GM06990 (cell line): ENCODE data around the gene ITGB5.

Experiments used
- DNase-seq: peaks from one replicate; pipeline ENCODE4 v3.0.0-alpha.2; 2011; ENCODE audit not compliant: insufficient read length; ENCODE audit errors: extremely low read depth
- H3K27me3 ChIP-seq: replicated peaks from 2 replicates; pipeline ENCODE4 v1.6.0; 2011; ENCODE audit warnings: low read length; ENCODE audit not compliant: control insufficient read depth, insufficient read depth
- H3K36me3 ChIP-seq: 2 replicates; pipeline ENCODE4 v1.5.1; 2011; ENCODE audit warnings: low read length; ENCODE audit not compliant: control insufficient read depth, insufficient read depth
- H3K4me3 ChIP-seq: replicated peaks from 2 replicates; pipeline ENCODE4 v1.5.1; 2011; ENCODE audit warnings: low read depth, mild to moderate bottlenecking, control low read depth, low read length
- TF ChIP-seq, protein P1 (sequence below): IDR thresholded peaks from 2 replicates; pipeline ENCODE4 v1.5.1; 2011; ENCODE audit warnings: low read length, control low read depth, mild to moderate bottlenecking, inconsistent platforms; ENCODE audit not compliant: insufficient read depth, poor library complexity, severe bottlenecking

The ITGB5 gene

DNA sequence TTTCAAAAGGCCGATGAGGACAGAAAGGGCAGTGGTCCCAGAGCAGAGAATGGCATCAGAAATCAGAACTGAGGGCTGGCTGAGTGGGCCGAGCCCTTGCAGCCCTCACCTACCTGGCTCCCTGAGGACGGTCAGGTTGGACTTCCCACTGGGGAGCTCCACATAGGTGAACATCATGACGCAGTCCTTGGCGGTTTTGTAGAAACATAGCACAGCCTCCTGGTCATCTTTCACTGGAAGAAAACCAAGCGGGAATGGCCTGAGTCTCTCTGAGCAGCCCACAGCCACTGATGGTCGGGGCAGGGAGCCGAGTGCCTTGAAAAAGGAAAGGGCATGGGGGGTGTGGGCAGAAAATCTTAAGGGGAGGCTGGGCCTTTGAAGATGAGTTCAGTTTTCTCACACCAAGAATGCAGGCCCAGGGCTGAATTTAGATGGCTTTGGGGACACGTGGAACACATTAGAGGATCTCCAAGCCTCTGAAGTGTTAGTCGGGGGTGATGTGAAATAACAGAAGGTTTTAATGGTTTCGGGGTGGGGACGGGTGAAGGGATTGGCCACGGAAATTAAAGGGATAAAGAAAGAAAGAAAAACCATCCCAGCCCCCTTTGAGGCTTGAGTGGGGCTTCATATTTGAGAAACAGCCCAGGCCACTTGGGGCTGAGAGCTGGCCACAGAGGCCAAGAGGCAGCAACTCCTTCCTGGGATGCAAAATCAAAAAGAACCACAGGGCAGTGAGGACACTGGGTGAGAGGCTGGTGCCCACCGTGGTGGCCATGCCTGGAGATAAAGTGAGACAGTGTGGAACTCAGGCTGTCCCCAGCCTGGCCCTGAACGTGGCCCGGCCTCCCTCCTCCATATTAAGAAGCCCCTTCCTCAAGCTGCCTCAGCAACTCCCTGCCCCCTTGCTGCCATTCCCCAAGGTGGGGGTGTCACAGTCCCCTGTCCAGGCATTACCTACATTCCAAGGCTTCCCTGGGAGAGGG lies 120.8 kb downstream of the ITGB5 start:
- H3K36me3 ChIP-seq = no peaks in the 10 kb centered on the region
- DNase-seq = no peak
- TF ChIP-seq, protein P1, sequence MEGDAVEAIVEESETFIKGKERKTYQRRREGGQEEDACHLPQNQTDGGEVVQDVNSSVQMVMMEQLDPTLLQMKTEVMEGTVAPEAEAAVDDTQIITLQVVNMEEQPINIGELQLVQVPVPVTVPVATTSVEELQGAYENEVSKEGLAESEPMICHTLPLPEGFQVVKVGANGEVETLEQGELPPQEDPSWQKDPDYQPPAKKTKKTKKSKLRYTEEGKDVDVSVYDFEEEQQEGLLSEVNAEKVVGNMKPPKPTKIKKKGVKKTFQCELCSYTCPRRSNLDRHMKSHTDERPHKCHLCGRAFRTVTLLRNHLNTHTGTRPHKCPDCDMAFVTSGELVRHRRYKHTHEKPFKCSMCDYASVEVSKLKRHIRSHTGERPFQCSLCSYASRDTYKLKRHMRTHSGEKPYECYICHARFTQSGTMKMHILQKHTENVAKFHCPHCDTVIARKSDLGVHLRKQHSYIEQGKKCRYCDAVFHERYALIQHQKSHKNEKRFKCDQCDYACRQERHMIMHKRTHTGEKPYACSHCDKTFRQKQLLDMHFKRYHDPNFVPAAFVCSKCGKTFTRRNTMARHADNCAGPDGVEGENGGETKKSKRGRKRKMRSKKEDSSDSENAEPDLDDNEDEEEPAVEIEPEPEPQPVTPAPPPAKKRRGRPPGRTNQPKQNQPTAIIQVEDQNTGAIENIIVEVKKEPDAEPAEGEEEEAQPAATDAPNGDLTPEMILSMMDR = no peak
- no peaks in the 10 kb centered on the region for H3K27me3 ChIP-seq
- no peak overlapping the region for H3K4me3 ChIP-seq

GRCh38 chr3:124765197-124765840 lies 121.8 kb downstream of the ITGB5 start:
- TF ChIP-seq, protein P1 = no peak
- H3K4me3 ChIP-seq = no peak overlapping the region
- DNase-seq = no peak
- H3K36me3 ChIP-seq = no peaks in the 10 kb centered on the region
- no peaks in the 10 kb centered on the region for H3K27me3 ChIP-seq

DNA sequence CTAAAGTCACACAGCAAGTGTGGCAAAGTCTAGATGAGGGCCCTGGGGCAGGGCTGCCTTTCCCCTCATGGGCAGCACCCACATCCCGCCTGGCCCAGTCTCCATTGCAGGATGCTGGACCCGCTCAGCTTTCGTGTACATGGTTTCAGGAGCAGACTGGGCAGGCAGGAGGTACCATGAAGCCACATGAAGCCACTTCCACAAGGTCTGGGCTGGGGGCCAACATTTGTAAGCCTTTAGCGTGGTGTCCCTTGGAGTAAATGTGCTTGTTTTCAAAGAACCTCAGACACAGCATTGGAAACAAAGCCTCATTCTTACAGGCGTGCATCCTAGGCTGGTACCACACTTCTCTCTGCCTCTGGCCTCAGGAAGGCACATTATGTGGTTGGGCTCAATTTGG lies 122.4 kb downstream of the ITGB5 start:
- no peak overlapping the region for H3K4me3 ChIP-seq
- TF ChIP-seq, protein P1 = no peak
- H3K36me3 ChIP-seq = no peaks in the 10 kb centered on the region
- no peaks in the 10 kb centered on the region for H3K27me3 ChIP-seq
- no peak for DNase-seq

GRCh38 chr3:124763644-124764358 lies 123.4 kb downstream of the ITGB5 start:
- no peak for DNase-seq
- TF ChIP-seq, protein P1 = no peak
- Histone ChIP-seq H3K27me3 (no peaks in the 10 kb centered on the region), H3K4me3 (no peak overlapping the region), H3K36me3 (no peaks in the 10 kb centered on the region)

- TF ChIP-seq, protein P1 = no peak
- Histone ChIP-seq H3K36me3 (no peaks in the 10 kb centered on the region), H3K27me3 (no peaks in the 10 kb centered on the region), H3K4me3 (no peak overlapping the region)
- no peak for DNase-seq
These were observed 124.0 kb downstream of the ITGB5 start for GRCh38 chr3:124763206-124763605.
